HG03175 (cell line): ENCODE measurements around the gene CT45A7.
"Not testable (repeated sequence)": the region's sequence is repeated elsewhere in the genome, so short reads cannot be mapped to it uniquely, and the experiment has no call there.

Experiments
- ATAC-seq: cut with Tn5 transposase; IDR thresholded peaks from one replicate; pipeline ENCODE4 v1.9.1; 2021; ENCODE audit warnings: mild to moderate bottlenecking, moderate library complexity; ENCODE audit not compliant: unreplicated experiment

The CT45A7 gene

GRCh38 chrX:135837180-135837579 is at the start of gene CT45A7:
Gene CT45A7 (minus strand): TSS chrX:135837280. CDS start chrX:135833533, 3,747 bp downstream.
- ATAC-seq = not testable (repeated sequence)

DNA sequence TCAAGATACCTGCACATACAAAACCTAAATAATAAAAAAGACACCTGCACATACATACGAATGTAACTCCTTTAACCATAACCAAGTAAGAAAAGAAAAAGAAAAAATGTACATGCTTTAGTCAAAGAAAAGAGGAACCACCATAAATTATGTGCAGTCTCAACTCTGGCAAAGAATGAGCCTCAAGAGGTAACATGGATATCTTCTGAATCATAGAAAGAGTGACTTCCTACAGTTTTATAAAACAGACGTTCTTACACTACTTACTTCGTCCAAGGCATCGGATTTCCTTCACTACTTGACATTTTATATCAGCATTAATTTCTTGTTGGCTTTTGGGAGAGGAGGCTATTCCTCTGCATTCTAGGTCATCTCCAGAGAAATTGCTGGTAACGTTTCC is 45.7 kb upstream of the CT45A7 start:
- ATAC-seq = not testable (repeated sequence)

DNA sequence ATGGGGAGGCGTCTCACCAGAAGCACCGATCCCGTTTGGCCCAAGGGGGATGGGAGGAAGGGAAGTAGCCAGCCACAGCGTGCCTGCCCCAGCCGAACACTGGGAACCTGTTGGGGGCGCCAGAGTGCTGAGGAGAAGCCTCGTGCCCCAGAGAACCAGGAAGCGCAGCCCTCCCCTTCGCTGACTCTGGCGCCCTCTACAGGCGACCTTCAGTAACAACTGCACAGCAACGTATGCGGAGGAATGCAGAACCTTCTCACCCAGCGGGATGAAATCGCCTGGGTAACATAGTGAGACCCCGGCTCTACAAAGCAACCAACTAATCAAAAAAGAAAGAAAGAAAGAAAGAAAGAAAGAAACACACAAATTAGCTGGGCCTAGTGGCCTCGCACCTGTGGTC is 34.6 kb upstream of the CT45A7 start, which contains the start of gene CT45A9:
Gene CT45A9 (minus strand): TSS at position 101 of the 400 bp plus-strand sequence. CDS start 3,751 bp downstream, outside the sequence.
- ATAC-seq = not testable (repeated sequence)

DNA sequence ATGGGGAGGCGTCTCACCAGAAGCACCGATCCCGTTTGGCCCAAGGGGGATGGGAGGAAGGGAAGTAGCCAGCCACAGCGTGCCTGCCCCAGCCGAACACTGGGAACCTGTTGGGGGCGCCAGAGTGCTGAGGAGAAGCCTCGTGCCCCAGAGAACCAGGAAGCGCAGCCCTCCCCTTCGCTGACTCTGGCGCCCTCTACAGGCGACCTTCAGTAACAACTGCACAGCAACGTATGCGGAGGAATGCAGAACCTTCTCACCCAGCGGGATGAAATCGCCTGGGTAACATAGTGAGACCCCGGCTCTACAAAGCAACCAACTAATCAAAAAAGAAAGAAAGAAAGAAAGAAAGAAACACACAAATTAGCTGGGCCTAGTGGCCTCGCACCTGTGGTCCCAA is 17.4 kb upstream of the CT45A7 start, which contains the start of gene CT45A8:
Gene CT45A8 (minus strand): TSS at position 101 of the 400 bp plus-strand sequence. CDS start 3,755 bp downstream, outside the sequence.
- not testable (repeated sequence) for ATAC-seq

DNA sequence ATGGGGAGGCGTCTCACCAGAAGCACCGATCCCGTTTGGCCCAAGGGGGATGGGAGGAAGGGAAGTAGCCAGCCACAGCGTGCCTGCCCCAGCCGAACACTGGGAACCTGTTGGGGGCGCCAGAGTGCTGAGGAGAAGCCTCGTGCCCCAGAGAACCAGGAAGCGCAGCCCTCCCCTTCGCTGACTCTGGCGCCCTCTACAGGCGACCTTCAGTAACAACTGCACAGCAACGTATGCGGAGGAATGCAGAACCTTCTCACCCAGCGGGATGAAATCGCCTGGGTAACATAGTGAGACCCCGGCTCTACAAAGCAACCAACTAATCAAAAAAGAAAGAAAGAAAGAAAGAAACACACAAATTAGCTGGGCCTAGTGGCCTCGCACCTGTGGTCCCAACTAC is 17.2 kb downstream of the CT45A7 start, which contains the start of gene CT45A2:
Gene CT45A2 (minus strand): TSS at position 101 of the 400 bp plus-strand sequence. CDS start 3,747 bp downstream, outside the sequence.
- ATAC-seq = not testable (repeated sequence)

DNA sequence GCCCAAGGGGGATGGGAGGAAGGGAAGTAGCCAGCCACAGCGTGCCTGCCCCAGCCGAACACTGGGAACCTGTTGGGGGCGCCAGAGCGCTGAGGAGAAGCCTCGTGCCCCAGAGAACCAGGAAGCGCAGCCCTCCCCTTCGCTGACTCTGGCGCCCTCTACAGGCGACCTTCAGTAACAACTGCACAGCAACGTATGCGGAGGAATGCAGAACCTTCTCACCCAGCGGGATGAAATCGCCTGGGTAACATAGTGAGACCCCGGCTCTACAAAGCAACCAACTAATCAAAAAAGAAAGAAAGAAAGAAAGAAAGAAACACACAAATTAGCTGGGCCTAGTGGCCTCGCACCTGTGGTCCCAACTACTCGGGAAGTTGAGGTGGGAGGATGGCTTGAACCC is 34.4 kb downstream of the CT45A7 start, which contains the start of gene CT45A6:
Gene CT45A6 (minus strand): TSS at position 101 of the 400 bp plus-strand sequence. CDS start 3,794 bp downstream, outside the sequence.
- not testable (repeated sequence) for ATAC-seq

GRCh38 chrX:135785403-135785802 is 51.7 kb downstream of the CT45A7 start, which contains the start of gene CT45A5:
Gene CT45A5 (minus strand): TSS chrX:135785503. CDS start chrX:135781729, 3,774 bp downstream.
- not testable (repeated sequence) for ATAC-seq
